Endothelial cell of umbilical vein (primary cell): Measurements from ENCODE around the gene LRP5. TPM values are rescaled to one million over a fixed set of nuclear protein-coding genes. Genes with fewer than 3 reads are reported as not detected.

Experiments
- BruUV-seq: library from RNA; stranded (reverse); fragments of 400-500 nt; replicated peaks from 2 replicates; lab custom pipeline; 2021; lab: Mats Ljungman, UMichigan
- CTCF ChIA-PET: fragments of 300-600, 350-600 bp; sonication (Branson Sonifier 250); formaldehyde crosslinking; loops from one replicate; lab custom pipeline; 2021; ENCODE audit warnings: antibody characterized with exemption, inconsistent platforms; lab: Charles Lee
- POLR2A ChIA-PET: fragments of 300-600, 350-600 bp; sonication (Branson Sonifier 250); formaldehyde crosslinking; loops from one replicate; lab custom pipeline; 2021; ENCODE audit warnings: antibody characterized with exemption, inconsistent platforms; lab: Charles Lee
- DNase-seq: peaks from one replicate; pipeline ENCODE4 v3.0.0-alpha.2; 2011; ENCODE audit warnings: low read depth, low spot score
- FAIRE-seq: peaks from 2 replicates; lab custom pipeline; 2011; peaks lifted over from hg19 to GRCh38; lab: Jason Lieb, UNC
- H2AFZ ChIP-seq: 2 replicates; pipeline ENCODE4 v1.6.0; 2012; ENCODE audit warnings: low read depth, low read length, control low read depth, inconsistent platforms
- H3K27ac ChIP-seq: 2 replicates; pipeline ENCODE4 v1.5.1; 2011; ENCODE audit warnings: low read depth, mild to moderate bottlenecking, control low read depth, low read length, moderate library complexity; ENCODE audit not compliant: insufficient read depth
- H3K27me3 ChIP-seq, 2 experiments: 2 replicates each; pipeline versions ENCODE4 v1.6.0 to v1.6.1; 2011; ENCODE audit warnings: low read length in 2 of 2, mixed read lengths in 1 of 2; ENCODE audit not compliant: control insufficient read depth in 2 of 2, insufficient read depth in 2 of 2
- H3K36me3 ChIP-seq, 2 experiments: 2 replicates in 1 of 2; 3 replicates in 1 of 2; pipeline ENCODE4 v1.5.1; 2011; ENCODE audit warnings: low read length in 2 of 2, mild to moderate bottlenecking in 1 of 2, moderate library complexity in 1 of 2; ENCODE audit not compliant: control insufficient read depth in 2 of 2, insufficient read depth in 2 of 2; ENCODE audit errors: extremely low read depth in 1 of 2
- H3K4me1 ChIP-seq: 3 replicates; pipeline ENCODE4 v1.5.1; 2011; ENCODE audit warnings: mild to moderate bottlenecking, low read length; ENCODE audit not compliant: control insufficient read depth, insufficient read depth; ENCODE audit errors: extremely low read depth
- H3K4me2 ChIP-seq: 2 replicates; pipeline ENCODE4 v1.6.1; 2011; ENCODE audit warnings: low read length, control low read depth, mixed read lengths; ENCODE audit not compliant: insufficient read depth
- H3K4me3 ChIP-seq, 3 experiments: fragments of 200-600 bp in 1 of 3; sonication (generic), shearing (Covaris generic) in 1 of 3; replicated peaks in 1 of 3; 2 replicates each; pipeline ENCODE4 v1.5.1; 2011 to 2016; ENCODE audit warnings: control low read depth in 3 of 3, low read length in 3 of 3, mild to moderate bottlenecking in 2 of 3, inconsistent platforms in 1 of 3, low read depth in 1 of 3, moderate library complexity in 1 of 3; ENCODE audit not compliant: insufficient read depth in 1 of 3
- H3K79me2 ChIP-seq: 2 replicates; pipeline ENCODE4 v1.6.0; 2012; ENCODE audit warnings: low read length, inconsistent platforms; ENCODE audit not compliant: control insufficient read depth, insufficient read depth
- H3K9ac ChIP-seq: replicated peaks from 2 replicates; pipeline ENCODE3; 2011; ENCODE audit warnings: low read length, control low read depth; ENCODE audit not compliant: insufficient read depth; ENCODE audit errors: extremely low read depth
- H3K9me1 ChIP-seq: replicated peaks from 3 replicates; pipeline ENCODE4 v1.6.0; 2011; ENCODE audit warnings: mild to moderate bottlenecking, low read length; ENCODE audit not compliant: control insufficient read depth, insufficient read depth; ENCODE audit errors: extremely low read depth
- H3K9me3 ChIP-seq: replicated peaks from 2 replicates; pipeline ENCODE4 v1.5.1; 2012; ENCODE audit warnings: low read length, inconsistent platforms; ENCODE audit not compliant: control insufficient read depth, insufficient read depth
- H4K20me1 ChIP-seq: replicated peaks from 2 replicates; pipeline ENCODE3; 2011; ENCODE audit warnings: mild to moderate bottlenecking, low read length; ENCODE audit not compliant: control insufficient read depth, insufficient read depth; ENCODE audit errors: extremely low read depth
- EZH2 ChIP-seq: IDR thresholded peaks from 2 replicates; pipeline ENCODE4 v1.6.1; 2012; ENCODE audit warnings: borderline replicate concordance, low read depth, mild to moderate bottlenecking, moderate library complexity, low read length, inconsistent platforms; ENCODE audit not compliant: severe bottlenecking
- FOS ChIP-seq: IDR thresholded peaks from 2 replicates; pipeline ENCODE4 v1.6.1; 2011; ENCODE audit warnings: mild to moderate bottlenecking, low read length, moderate library complexity, borderline replicate concordance; ENCODE audit not compliant: insufficient read depth
- GATA2 ChIP-seq: IDR thresholded peaks from 2 replicates; pipeline ENCODE4 v1.7.0; 2011; ENCODE audit warnings: low read depth, mild to moderate bottlenecking, moderate library complexity, mixed read lengths, low read length; ENCODE audit not compliant: insufficient read length, insufficient read depth
- JUN ChIP-seq: IDR thresholded peaks from 2 replicates; pipeline ENCODE4 v1.6.1; 2011; ENCODE audit warnings: borderline replicate concordance, low read depth; ENCODE audit not compliant: insufficient read length, insufficient read depth
- MAX ChIP-seq: IDR thresholded peaks from 2 replicates; pipeline ENCODE4 v1.6.1; 2011; ENCODE audit not compliant: insufficient read depth, insufficient read length
- MYC ChIP-seq: IDR thresholded peaks from one replicate; pipeline ENCODE4 v1.6.1; 2011; ENCODE audit warnings: mild to moderate bottlenecking, low read depth, low read length
- POLR2A ChIP-seq: IDR thresholded peaks from 2 replicates; pipeline ENCODE4 v1.6.1; 2012; ENCODE audit warnings: low read depth, mild to moderate bottlenecking, control low read depth, low read length
- POLR2AphosphoS5 ChIP-seq: IDR thresholded peaks from 2 replicates; pipeline ENCODE4 v1.6.1; 2012; ENCODE audit warnings: low read depth, mild to moderate bottlenecking, control low read depth, low read length, moderate library complexity; ENCODE audit not compliant: insufficient read depth
- dilution Hi-C: fragments of 300-500 bp; cut with MboI; formaldehyde crosslinking; loops from one replicate; pipeline ENCODE4 v1.15.0; 2019; ENCODE audit warnings: low sequenced_read_pairs; ENCODE audit not compliant: extremely low pct_ligation_motif_present
- intact Hi-C: fragments of 100-400 bp; cut with micrococcal nuclease; formaldehyde crosslinking; loops from one replicate; pipeline ENCODE4 v1.10.0; 2022
- polyA plus RNA-seq, 4 experiments: library from polyadenylated mRNA; depleted of rRNA in 3 of 4; stranded (reverse) in 3 of 4; unstranded in 1 of 4; fragments of >200 nt; gene quantifications; 2 replicates each; pipeline versions ENCODE4 v1.2.1 to v1.2.3, GENCODE V29; 2011 to 2012; ENCODE audit warnings: missing spikeins in 1 of 4
- total RNA-seq: library from RNA; stranded (reverse); gene quantifications from 2 replicates; pipeline ENCODE4 v1.2.3, GENCODE V29; 2021
- TF ChIP-seq, protein P1 (sequence below), 2 donors: IDR thresholded peaks; 1 replicate in 1 of 2; 2 replicates in 1 of 2; pipeline ENCODE4 v1.5.1; 2011; ENCODE audit warnings: low read length in 2 of 2, mild to moderate bottlenecking in 2 of 2, moderate library complexity in 2 of 2, control low read depth in 1 of 2, inconsistent platforms in 1 of 2, low read depth in 1 of 2; ENCODE audit not compliant: insufficient read depth in 1 of 2; ENCODE audit errors: extremely low read depth in 1 of 2

LRP5 gene
- total and polyA plus RNA-seq, 2 donors (not counting 3 experiments of a cell fraction or from before 2014, with no cell fraction given), result 35.1 to 51.8 TPM

GRCh38 chr11:68264741-68265540 lies 47.5 kb upstream of the LRP5 start:
- ChIA-PET POLR2A (no interaction called here), CTCF (interaction anchor here (2.9 kb wide), 1 partner anchor 7 kb away, joined by 11 read pairs; no protein-coding TSS in a partner anchor)
- Histone ChIP-seq H2AFZ (no peak overlapping the region), H3K36me3 (peaks cover 0 to 20% of the 10 kb centered on the region in 2 experiments), H3K4me3 (no peak overlapping the region), H3K27ac (no peak overlapping the region), H3K27me3 (no peaks in the 10 kb centered on the region), H3K4me1 (no peaks in the 10 kb centered on the region), H3K4me2 (no peak overlapping the region), H3K9me3 (no peaks in the 10 kb centered on the region), H3K79me2 (no peaks in the 10 kb centered on the region), H3K9me1 (no peaks in the 10 kb centered on the region), H3K9ac (no peak overlapping the region), H4K20me1 (no peaks in the 10 kb centered on the region)
- intact Hi-C loops, result no loop called here
- FAIRE-seq, result peak; percentile 35
- TF ChIP-seq JUN, result no peak
- TF ChIP-seq FOS, result no peak
- no peak for TF ChIP-seq POLR2AphosphoS5
- no peak for TF ChIP-seq EZH2
- DNase-seq, result no peak
- BruUV-seq, result no TSS peak
- dilution Hi-C loops, result no loop called here

- no peak overlapping the region for H3K9ac ChIP-seq
- H3K4me1 ChIP-seq, result peaks cover 6% of the 10 kb centered on the region
- TF ChIP-seq MAX (no peak), JUN (no peak), MYC (no peak), EZH2 (no peak), POLR2AphosphoS5 (no peak), POLR2A (no peak), GATA2 (no peak), FOS (no peak)
- TF ChIP-seq, protein P1, sequence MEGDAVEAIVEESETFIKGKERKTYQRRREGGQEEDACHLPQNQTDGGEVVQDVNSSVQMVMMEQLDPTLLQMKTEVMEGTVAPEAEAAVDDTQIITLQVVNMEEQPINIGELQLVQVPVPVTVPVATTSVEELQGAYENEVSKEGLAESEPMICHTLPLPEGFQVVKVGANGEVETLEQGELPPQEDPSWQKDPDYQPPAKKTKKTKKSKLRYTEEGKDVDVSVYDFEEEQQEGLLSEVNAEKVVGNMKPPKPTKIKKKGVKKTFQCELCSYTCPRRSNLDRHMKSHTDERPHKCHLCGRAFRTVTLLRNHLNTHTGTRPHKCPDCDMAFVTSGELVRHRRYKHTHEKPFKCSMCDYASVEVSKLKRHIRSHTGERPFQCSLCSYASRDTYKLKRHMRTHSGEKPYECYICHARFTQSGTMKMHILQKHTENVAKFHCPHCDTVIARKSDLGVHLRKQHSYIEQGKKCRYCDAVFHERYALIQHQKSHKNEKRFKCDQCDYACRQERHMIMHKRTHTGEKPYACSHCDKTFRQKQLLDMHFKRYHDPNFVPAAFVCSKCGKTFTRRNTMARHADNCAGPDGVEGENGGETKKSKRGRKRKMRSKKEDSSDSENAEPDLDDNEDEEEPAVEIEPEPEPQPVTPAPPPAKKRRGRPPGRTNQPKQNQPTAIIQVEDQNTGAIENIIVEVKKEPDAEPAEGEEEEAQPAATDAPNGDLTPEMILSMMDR (IDR thresholded peaks at IDR 0.05; ENCODE audit: extremely low read depth in 1 of 2, insufficient read depth in 1 of 2, low read depth in 1 of 2, low read length in 2 of 2), result no peak
- dilution Hi-C loops (no loop called here), intact Hi-C loops (no loop called here)
- no peak overlapping the region for H2AFZ ChIP-seq
- H3K36me3 ChIP-seq, result peaks cover 0 to 17% of the 10 kb centered on the region in 2 experiments
- BruUV-seq, result no TSS peak
- H3K27me3 ChIP-seq, result no peaks in the 10 kb centered on the region
- no peak for DNase-seq
- no peak overlapping the region for H3K4me3 ChIP-seq
- FAIRE-seq, result no peak
- H3K9me1 ChIP-seq, result no peaks in the 10 kb centered on the region
- peaks cover 4% of the 10 kb centered on the region for H3K79me2 ChIP-seq
- H3K4me2 ChIP-seq, result no peak overlapping the region
- no peaks in the 10 kb centered on the region for H4K20me1 ChIP-seq
- no peak overlapping the region for H3K27ac ChIP-seq
- POLR2A ChIA-PET, result no interaction called here
- H3K9me3 ChIP-seq, result no peaks in the 10 kb centered on the region
- CTCF ChIA-PET, result interaction anchor here (1.6 to 2.9 kb wide), 2 partner anchors 9 to 32 kb away, joined by 5 to 11 read pairs; no protein-coding TSS in a partner anchor
Observed at GRCh38 chr11:68266121-68266891, 46.1 kb upstream of the LRP5 start.
